Body of pancreas (tissue), 4 donors: ENCODE data around the gene AGXT.

Experiments
- POLR2A ChIP-seq, 3 donors: fragments of 450-650 bp; IDR thresholded peaks; one replicate each; pipeline ENCODE4 v1.6.1; 2016; ENCODE audit warnings: antibody characterized with exemption in 3 of 3, mild to moderate bottlenecking in 2 of 3
- TF ChIP-seq, protein P1 (sequence below), 7 experiments: fragments of 450-650 bp in 4 of 7; fragments of 200-600 bp in 3 of 7; sonication (generic) in 3 of 7; IDR thresholded peaks; one replicate each; pipeline ENCODE4 v1.5.1; 2016 to 2019; ENCODE audit warnings: antibody characterized with exemption in 7 of 7

GRCh38 chr2:240851078-240851991 is 17.3 kb upstream of the AGXT start:
- TF ChIP-seq POLR2A (IDR thresholded peaks at IDR 0.05): no peak
- TF ChIP-seq, protein P1, sequence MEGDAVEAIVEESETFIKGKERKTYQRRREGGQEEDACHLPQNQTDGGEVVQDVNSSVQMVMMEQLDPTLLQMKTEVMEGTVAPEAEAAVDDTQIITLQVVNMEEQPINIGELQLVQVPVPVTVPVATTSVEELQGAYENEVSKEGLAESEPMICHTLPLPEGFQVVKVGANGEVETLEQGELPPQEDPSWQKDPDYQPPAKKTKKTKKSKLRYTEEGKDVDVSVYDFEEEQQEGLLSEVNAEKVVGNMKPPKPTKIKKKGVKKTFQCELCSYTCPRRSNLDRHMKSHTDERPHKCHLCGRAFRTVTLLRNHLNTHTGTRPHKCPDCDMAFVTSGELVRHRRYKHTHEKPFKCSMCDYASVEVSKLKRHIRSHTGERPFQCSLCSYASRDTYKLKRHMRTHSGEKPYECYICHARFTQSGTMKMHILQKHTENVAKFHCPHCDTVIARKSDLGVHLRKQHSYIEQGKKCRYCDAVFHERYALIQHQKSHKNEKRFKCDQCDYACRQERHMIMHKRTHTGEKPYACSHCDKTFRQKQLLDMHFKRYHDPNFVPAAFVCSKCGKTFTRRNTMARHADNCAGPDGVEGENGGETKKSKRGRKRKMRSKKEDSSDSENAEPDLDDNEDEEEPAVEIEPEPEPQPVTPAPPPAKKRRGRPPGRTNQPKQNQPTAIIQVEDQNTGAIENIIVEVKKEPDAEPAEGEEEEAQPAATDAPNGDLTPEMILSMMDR (IDR thresholded peaks at IDR 0.05): peak; percentile 91 to 98 (median 95)
